GM19395 (cell line): ENCODE data around the gene SCG3.

Experiments used
- ATAC-seq: cut with Tn5 transposase; IDR thresholded peaks from one replicate; pipeline ENCODE4 v1.9.1; 2021; ENCODE audit warnings: mild to moderate bottlenecking, moderate library complexity; ENCODE audit not compliant: unreplicated experiment

SCG3 gene

DNA sequence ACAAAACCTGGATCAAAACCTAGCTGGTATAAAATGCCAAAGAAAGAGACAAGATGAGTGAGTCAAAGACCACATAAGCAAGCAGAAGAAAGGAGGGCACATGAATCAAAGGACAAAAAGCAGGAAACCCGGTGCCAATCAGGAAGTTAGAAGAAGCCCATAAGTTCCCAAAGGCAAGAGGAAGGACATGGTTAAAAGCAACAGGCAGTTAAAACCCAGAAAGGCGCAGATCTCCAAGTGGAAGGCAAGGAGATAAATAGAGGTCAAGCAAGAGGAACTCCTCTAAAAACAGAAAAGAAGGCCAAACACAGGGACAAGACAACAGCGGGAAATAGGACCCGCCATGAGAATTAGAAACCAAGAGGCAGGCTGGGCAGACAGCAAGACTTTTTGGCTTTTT lies 74.5 kb downstream of the SCG3 start:
- ATAC-seq = no peak

DNA sequence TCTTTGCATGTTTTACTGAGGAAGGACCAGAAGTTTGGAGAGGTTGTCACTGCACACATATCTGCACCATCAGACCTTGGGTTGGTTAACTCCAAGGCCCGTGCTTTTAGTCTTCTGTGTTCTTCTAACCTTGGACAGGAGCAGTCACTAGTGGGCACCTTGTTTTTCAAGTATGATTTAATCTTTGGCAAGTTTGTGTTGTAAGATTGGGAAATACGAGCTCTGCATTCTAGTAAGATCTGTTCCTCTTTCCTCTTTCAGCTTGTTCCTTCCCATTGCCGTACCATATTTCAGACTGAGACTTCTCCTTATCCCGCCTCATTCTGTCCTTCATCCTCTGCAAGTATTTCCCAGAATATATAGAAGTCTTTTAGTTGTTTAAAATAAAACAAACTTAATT lies 75.2 kb downstream of the SCG3 start:
- no peak for ATAC-seq

DNA sequence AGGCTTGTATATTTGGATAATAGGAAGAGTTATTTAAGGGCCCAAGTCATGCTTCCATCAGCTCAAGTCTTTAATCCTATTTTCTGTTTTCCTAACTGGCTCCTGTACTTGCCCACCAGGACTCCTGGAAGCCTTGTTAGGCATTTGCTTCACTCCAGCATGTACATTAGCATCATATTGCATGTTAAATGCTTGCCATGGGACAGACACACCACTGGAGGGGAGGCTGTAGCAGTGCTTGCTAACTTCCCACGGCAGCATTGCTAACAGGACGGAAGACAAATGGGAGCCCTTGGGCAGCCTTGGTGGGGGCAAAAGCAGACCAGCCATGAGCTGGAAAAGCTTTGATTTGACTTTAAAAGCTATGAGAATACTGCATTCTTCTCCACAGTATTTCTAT lies 76.1 kb downstream of the SCG3 start:
- ATAC-seq = no peak

DNA sequence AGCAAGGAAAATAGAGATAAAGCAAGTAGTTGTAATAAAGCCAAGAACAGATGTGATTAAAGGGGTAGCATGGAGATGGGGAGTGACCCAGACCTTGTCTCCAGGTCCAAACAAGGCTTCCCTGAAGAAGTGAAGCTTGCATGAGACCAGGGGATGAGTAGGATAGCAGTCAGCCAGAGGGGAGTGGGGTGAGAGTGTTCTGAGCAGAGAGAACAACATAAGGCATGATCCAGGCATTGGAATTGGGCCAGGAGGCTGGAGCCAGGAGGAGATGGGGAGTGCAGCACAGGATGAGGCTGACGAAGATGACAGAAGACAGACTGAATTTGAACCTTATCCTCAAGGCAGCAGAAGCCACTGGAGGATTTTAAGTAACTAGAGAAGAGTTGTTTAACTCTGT lies 77.3 kb downstream of the SCG3 start:
- ATAC-seq = no peak

DNA sequence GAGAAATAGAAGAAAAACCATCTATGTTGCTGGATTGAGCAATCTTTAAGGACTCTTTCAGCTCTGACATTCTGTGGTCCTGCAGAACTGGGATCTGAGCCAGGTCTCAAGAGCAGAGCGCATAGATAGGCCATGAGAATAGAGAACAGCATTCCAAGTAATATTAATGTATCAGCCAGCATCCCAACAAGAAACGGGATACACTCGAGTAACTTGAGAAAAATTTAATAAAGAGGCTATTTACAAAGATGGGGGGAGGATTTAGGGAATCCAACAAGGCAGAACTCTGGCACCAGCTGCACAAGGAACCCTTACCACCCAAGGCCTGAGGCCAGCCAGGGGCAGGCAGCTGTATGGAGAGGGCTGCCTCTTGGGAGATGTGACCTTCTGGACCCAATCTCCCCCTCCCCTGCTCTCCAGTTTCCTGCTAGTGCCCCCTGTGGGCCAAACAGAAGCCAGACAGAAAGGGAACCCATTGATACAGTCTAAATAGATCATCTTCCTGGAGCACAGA lies 78.3 kb downstream of the SCG3 start:
- no peak for ATAC-seq

DNA sequence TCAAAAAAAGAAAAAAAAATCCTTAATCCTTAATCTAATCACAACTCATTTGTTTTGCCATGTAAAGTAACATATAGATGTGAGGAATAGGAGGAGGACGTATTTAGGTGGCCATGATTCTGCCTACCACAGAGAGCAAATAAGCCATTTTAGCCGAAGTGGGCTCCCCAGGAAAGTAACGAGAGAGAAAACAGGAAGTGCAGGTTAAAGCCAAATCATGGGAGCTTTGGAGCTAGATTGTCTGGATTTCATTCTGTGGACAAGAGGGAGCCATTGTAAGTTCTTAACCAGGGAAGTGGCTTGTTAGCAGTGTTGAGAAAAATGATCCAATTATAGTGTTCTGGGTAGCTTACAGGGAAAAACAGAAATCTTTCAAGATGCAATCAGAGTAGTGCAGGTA lies 79.5 kb downstream of the SCG3 start:
- no peak for ATAC-seq

DNA sequence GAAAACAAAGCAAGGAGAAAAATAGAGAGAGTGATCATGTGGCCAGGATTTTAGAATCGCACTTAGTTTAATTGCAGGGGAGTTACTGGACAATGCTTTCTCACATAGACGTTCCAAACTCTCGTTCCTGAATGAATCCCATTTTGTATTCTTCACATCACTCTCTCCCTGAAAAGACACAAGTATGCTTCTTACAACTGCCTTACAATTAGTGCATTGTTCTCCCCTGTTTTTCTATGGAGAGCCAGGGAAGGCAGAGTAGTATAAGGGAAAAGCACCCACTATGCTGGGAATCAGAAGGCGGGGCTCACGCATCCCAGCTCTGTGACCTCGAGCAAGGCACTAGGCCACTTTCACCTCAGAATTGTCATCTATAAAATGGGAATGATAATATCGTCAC lies 84.4 kb downstream of the SCG3 start:
- ATAC-seq = no peak

DNA sequence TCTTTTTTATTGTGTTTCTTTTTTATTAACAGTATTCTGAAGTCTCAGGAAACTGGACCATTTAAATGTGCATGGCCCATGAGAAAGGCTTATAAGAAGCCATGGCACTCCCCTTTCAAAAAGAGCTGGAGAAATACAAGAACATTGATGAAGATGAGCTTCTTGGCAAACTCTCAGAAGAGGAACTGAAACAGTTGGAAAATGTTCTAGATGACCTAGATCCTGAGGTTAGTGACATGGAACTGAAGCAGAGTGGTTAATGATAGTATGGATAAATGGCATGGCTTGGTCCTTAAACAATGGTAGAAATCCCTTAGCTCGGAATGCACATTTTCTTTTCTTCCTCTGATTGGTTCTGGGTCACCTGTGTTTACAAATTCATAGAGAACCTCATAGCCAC lies 85.0 kb downstream of the SCG3 start:
- no peak for ATAC-seq

DNA sequence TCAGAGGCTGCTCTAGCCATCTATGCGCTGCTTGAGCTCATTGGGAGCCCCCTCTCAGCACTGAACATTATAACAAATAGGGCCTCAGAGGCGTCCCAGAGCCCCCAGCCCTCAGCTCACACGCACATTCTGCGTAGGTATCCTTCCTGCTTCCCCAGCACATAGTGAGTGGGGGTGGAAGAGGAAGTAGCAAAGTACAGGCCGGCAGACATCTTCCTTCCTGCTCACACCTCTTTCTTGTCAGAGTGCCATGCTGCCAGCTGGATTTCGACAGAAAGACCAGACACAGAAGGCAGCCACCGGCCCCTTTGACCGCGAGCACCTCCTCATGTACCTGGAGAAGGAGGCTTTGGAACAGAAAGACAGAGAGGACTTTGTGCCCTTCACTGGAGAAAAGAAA lies 86.7 kb downstream of the SCG3 start:
- no peak for ATAC-seq
